Measurements from ENCODE around the gene PTPRN2.

Gene PTPRN2

GRCh38 chr7:157827045-157827862 is 760.4 kb downstream of the PTPRN2 start:
- no peaks in the 10 kb centered on the region for H3K9me3 ChIP-seq (ENCODE audit: control insufficient read depth, low read length)
- no peak overlapping the region for H2AFZ ChIP-seq
- H3K79me2 ChIP-seq, result no peaks in the 10 kb centered on the region
- TF ChIP-seq CTCF (IDR thresholded peaks at IDR 0.05), result no peak
- H3K27me3 ChIP-seq (ENCODE audit: control insufficient read depth, insufficient read depth, low read length), result no peaks in the 10 kb centered on the region
- no peak overlapping the region for H3K4me2 ChIP-seq (ENCODE audit: low read length)
- H3K36me3 ChIP-seq (ENCODE audit: control insufficient read depth, insufficient read depth, low read length), result no peaks in the 10 kb centered on the region
- H3K4me1 ChIP-seq, result no peaks in the 10 kb centered on the region
- H3K27ac ChIP-seq, result no peak overlapping the region
- H3K4me3 ChIP-seq (ENCODE audit: low read depth, low read length), result no peak overlapping the region
- no peak overlapping the region for H3K9ac ChIP-seq

GRCh38 chr7:157826566-157826965 is 761.1 kb downstream of the PTPRN2 start:
- Histone ChIP-seq H3K27me3 (ENCODE audit: control insufficient read depth, insufficient read depth, low read length) (no peaks in the 10 kb centered on the region), H3K27ac (no peak overlapping the region), H3K9ac (no peak overlapping the region), H3K9me3 (ENCODE audit: control insufficient read depth, low read length) (no peaks in the 10 kb centered on the region), H3K36me3 (ENCODE audit: control insufficient read depth, insufficient read depth, low read length) (no peaks in the 10 kb centered on the region), H3K79me2 (no peaks in the 10 kb centered on the region), H3K4me2 (ENCODE audit: low read length) (no peak overlapping the region), H3K4me1 (no peaks in the 10 kb centered on the region), H3K4me3 (ENCODE audit: low read depth, low read length) (no peak overlapping the region), H2AFZ (no peak overlapping the region)
- no peak for TF ChIP-seq CTCF (IDR thresholded peaks at IDR 0.05)

GRCh38 chr7:157825325-157825724 is 762.3 kb downstream of the PTPRN2 start:
- Histone ChIP-seq H3K9me3 (ENCODE audit: control insufficient read depth, low read length) (no peaks in the 10 kb centered on the region), H2AFZ (no peak overlapping the region), H3K27ac (no peak overlapping the region), H3K4me1 (no peaks in the 10 kb centered on the region), H3K36me3 (ENCODE audit: control insufficient read depth, insufficient read depth, low read length) (no peaks in the 10 kb centered on the region), H3K4me3 (ENCODE audit: low read depth, low read length) (no peak overlapping the region), H3K27me3 (ENCODE audit: control insufficient read depth, insufficient read depth, low read length) (no peaks in the 10 kb centered on the region), H3K9ac (no peak overlapping the region), H3K79me2 (no peaks in the 10 kb centered on the region), H3K4me2 (ENCODE audit: low read length) (no peak overlapping the region)
- no peak for TF ChIP-seq CTCF (IDR thresholded peaks at IDR 0.05)

GRCh38 chr7:157824819-157825121 is 762.9 kb downstream of the PTPRN2 start:
- H3K36me3 ChIP-seq (ENCODE audit: control insufficient read depth, insufficient read depth, low read length), result no peaks in the 10 kb centered on the region
- no peaks in the 10 kb centered on the region for H3K9me3 ChIP-seq (ENCODE audit: control insufficient read depth, low read length)
- no peak overlapping the region for H3K27ac ChIP-seq
- no peak overlapping the region for H3K4me2 ChIP-seq (ENCODE audit: low read length)
- no peak overlapping the region for H3K9ac ChIP-seq
- no peaks in the 10 kb centered on the region for H3K27me3 ChIP-seq (ENCODE audit: control insufficient read depth, insufficient read depth, low read length)
- no peak for TF ChIP-seq CTCF (IDR thresholded peaks at IDR 0.05)
- no peaks in the 10 kb centered on the region for H3K4me1 ChIP-seq
- no peak overlapping the region for H3K4me3 ChIP-seq (ENCODE audit: low read depth, low read length)
- H2AFZ ChIP-seq, result no peak overlapping the region
- no peaks in the 10 kb centered on the region for H3K79me2 ChIP-seq

Data from parathyroid adenoma (tissue), 2 donors.